Immature natural killer cell (primary cell): ENCODE results near the gene CACNA2D2. TPM values are rescaled to one million over a fixed set of nuclear protein-coding genes. Genes with fewer than 3 reads are reported as not detected.
A peak's percentile ranks its signal among the peaks of the same experiment; 100 is the strongest.

ENCODE experiments used
- DNase-seq, 3 donors: peaks; one replicate each; pipeline ENCODE4 v3.0.0; 2022; ENCODE audit warnings: mixed read lengths in 1 of 3
- H3K27ac Mint-ChIP-seq, 6 donors: one replicate each; pipeline ENCODE4 v1.8.0; 2020; ENCODE audit warnings: mixed read lengths in 6 of 6, mild to moderate bottlenecking in 5 of 6, inconsistent platforms in 4 of 6, moderate library complexity in 3 of 6
- H3K27me3 Mint-ChIP-seq, 3 donors: one replicate each; pipeline ENCODE4 v1.8.0; 2020 to 2021; ENCODE audit warnings: low read depth in 3 of 3, mild to moderate bottlenecking in 3 of 3, mixed read lengths in 3 of 3, moderate library complexity in 3 of 3, inconsistent platforms in 1 of 3
- H3K36me3 Mint-ChIP-seq, 3 donors: one replicate each; pipeline ENCODE4 v1.8.0; 2020; ENCODE audit warnings: mixed read lengths in 3 of 3, inconsistent platforms in 2 of 3, mild to moderate bottlenecking in 2 of 3
- H3K4me1 Mint-ChIP-seq, 2 donors: one replicate each; pipeline ENCODE4 v1.8.0; 2020; ENCODE audit warnings: inconsistent platforms in 2 of 2, mild to moderate bottlenecking in 2 of 2, mixed read lengths in 2 of 2, moderate library complexity in 1 of 2
- H3K4me3 Mint-ChIP-seq, 5 donors: one replicate each; pipeline ENCODE4 v1.8.0; 2020; ENCODE audit warnings: mild to moderate bottlenecking in 5 of 5, mixed read lengths in 5 of 5, inconsistent platforms in 3 of 5, moderate library complexity in 3 of 5
- H3K9me3 Mint-ChIP-seq, 6 donors: one replicate each; pipeline ENCODE4 v1.8.0; 2020; ENCODE audit warnings: mild to moderate bottlenecking in 6 of 6, mixed read lengths in 6 of 6, inconsistent platforms in 4 of 6, moderate library complexity in 3 of 6
- polyA plus RNA-seq, 3 donors: library from polyadenylated mRNA; unstranded; fragments of 300-500 nt; fragmentation: Illumina TruSeq; gene quantifications; one replicate each; pipeline ENCODE4 v1.2.3, GENCODE V29; 2021

Gene CACNA2D2
- polyA plus RNA-seq, 3 donors from 2014 or later = 1.5 to 6.0 (median 2.3) TPM

- no peak overlapping the region for H3K27ac Mint-ChIP-seq
- H3K4me1 Mint-ChIP-seq = peaks cover 26 to 35% of the 10 kb centered on the region in 2 donors
- H3K27me3 Mint-ChIP-seq = peaks cover 0 to 7% (median 5%) of the 10 kb centered on the region in 3 donors
- DNase-seq = peak; percentile 15 to 46 (median 22)
- no peaks in the 10 kb centered on the region for H3K36me3 Mint-ChIP-seq
- H3K9me3 Mint-ChIP-seq = peaks cover 0 to 2% (median 0%) of the 10 kb centered on the region in 6 donors
- H3K4me3 Mint-ChIP-seq = peak overlapping the region; percentile 82 to 88 (median 86)
Observed at GRCh38 chr3:50502584-50503423, 630 bp downstream of the CACNA2D2 start.

- DNase-seq = no peak
- Mint-ChIP-seq H3K4me1 (peaks cover 32 to 37% of the 10 kb centered on the region in 2 donors), H3K9me3 (no peaks in the 10 kb centered on the region), H3K4me3 (peak overlapping the region; percentile 82 to 88 (median 86)), H3K27ac (peak overlapping the region in 1 of 6 donors; percentile 83), H3K27me3 (peaks cover 0 to 7% (median 5%) of the 10 kb centered on the region in 3 donors), H3K36me3 (no peaks in the 10 kb centered on the region)
Observed at GRCh38 chr3:50502225-50502583, 1.2 kb downstream of the CACNA2D2 start.

DNA sequence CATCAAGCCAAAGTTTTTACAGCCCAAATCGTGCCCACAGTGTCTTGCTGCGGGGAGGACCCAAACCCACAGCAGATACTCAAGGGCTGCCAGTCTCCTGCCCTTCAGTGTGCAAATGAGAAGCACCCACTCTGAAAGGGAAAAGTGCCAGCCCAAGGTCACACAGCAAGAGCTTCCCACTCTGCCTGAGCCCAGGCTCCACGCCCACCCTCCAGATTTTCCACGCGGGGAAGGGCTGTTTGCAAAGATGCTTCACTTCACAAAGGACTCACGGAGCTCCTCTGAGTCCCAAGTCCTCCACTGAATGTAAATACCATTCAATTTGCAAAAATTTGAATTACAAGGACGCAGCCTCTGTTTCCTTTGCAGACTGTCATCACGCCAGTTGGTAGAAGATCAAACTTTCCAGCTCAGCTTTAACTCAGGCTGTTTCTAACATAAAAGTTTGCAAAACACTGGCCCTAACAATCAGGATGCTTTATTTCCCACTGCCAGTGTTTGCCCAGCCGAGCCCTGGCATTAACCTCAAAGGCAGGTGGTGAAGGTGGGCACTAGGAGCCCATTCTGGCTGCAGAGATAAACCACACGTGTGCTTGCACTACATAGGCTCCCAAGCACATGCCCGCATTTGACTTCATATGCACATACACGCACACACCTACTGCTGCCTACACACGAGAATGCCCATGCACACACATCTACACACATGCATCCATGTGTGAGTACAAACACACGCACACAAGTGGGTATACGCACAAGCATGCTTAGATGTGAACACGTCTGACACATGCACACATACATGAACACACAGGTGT, 7.6 kb downstream of the CACNA2D2 start:
- Mint-ChIP-seq H3K27ac (peak overlapping the region in 1 of 6 donors; percentile 46), H3K4me1 (peaks cover 44 to 55% of the 10 kb centered on the region in 2 donors), H3K36me3 (no peaks in the 10 kb centered on the region), H3K27me3 (peaks cover 0 to 4% (median 1%) of the 10 kb centered on the region in 3 donors), H3K4me3 (no peak overlapping the region), H3K9me3 (no peaks in the 10 kb centered on the region)
- no peak for DNase-seq

- H3K27me3 Mint-ChIP-seq = peaks cover 0 to 2% (median 0%) of the 10 kb centered on the region in 3 donors
- H3K27ac Mint-ChIP-seq = peak overlapping the region in 1 of 6 donors; percentile 19
- no peak for DNase-seq
- H3K9me3 Mint-ChIP-seq = no peaks in the 10 kb centered on the region
- H3K36me3 Mint-ChIP-seq = no peaks in the 10 kb centered on the region
- H3K4me3 Mint-ChIP-seq = no peak overlapping the region
- peaks cover 44 to 50% of the 10 kb centered on the region in 2 donors for H3K4me1 Mint-ChIP-seq
Observed at GRCh38 chr3:50494126-50494525, 9.3 kb downstream of the CACNA2D2 start.

DNA sequence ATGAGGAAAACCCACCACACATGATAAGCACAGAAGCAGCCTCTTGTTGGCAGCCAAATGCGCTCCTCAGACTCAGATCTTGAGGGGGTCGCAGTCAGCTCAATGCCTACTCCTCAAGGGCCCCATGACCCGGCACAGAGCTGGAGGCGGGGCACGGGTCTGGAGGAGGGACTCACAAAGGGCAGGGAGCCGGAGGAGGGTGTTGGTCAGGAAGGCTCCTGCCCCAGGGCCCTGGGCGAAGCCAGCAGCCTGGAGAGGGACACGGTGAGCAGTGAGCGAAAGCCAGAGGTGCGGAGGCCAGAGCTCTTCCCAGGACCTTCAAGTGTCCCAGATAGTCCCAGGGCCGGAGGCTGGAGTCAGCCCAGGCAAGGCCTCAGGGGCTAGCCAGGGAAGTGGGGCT, 9.8 kb downstream of the CACNA2D2 start:
- Mint-ChIP-seq H3K4me1 (peaks cover 39 to 48% of the 10 kb centered on the region in 2 donors), H3K27me3 (peaks cover 0 to 3% (median 2%) of the 10 kb centered on the region in 3 donors), H3K4me3 (no peak overlapping the region), H3K27ac (no peak overlapping the region), H3K9me3 (no peaks in the 10 kb centered on the region), H3K36me3 (no peaks in the 10 kb centered on the region)
- no peak for DNase-seq

- no peak for DNase-seq
- Mint-ChIP-seq H3K4me3 (peak overlapping the region in 2 of 5 donors; percentile 11 to 28), H3K4me1 (peaks cover 39 to 48% of the 10 kb centered on the region in 2 donors), H3K27ac (peak overlapping the region in 4 of 6 donors; percentile 42 to 69 (median 62)), H3K36me3 (no peaks in the 10 kb centered on the region), H3K27me3 (peaks cover 0 to 3% (median 2%) of the 10 kb centered on the region in 3 donors), H3K9me3 (no peaks in the 10 kb centered on the region)
Observed at GRCh38 chr3:50493086-50493485, 10.3 kb downstream of the CACNA2D2 start.

DNA sequence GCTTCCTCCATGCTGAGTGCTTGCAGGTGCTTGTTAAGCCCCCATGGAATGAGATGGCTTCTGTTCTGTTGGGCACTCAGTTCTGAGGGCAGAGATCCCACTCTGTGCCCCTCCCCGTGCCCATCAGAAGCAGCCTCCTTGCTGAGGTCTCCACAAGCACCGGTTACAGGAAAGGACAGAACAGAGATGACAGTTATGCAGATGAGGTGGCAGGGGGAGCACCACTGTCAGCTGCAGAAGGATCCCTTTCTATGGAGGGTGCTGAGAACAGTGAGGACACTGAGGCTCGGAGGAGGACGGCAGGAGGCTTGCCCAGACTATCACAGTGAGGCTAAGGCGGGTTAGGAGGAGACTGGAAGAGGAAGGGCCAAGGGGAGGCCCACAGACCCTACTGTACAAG, 12.4 kb downstream of the CACNA2D2 start:
- Mint-ChIP-seq H3K27me3 (peaks cover 0 to 9% (median 2%) of the 10 kb centered on the region in 3 donors), H3K9me3 (no peaks in the 10 kb centered on the region), H3K27ac (peak overlapping the region in 3 of 6 donors; percentile 68 to 85 (median 83)), H3K4me1 (peaks cover 45 to 56% of the 10 kb centered on the region in 2 donors), H3K4me3 (no peak overlapping the region), H3K36me3 (no peaks in the 10 kb centered on the region)
- DNase-seq = no peak

DNA sequence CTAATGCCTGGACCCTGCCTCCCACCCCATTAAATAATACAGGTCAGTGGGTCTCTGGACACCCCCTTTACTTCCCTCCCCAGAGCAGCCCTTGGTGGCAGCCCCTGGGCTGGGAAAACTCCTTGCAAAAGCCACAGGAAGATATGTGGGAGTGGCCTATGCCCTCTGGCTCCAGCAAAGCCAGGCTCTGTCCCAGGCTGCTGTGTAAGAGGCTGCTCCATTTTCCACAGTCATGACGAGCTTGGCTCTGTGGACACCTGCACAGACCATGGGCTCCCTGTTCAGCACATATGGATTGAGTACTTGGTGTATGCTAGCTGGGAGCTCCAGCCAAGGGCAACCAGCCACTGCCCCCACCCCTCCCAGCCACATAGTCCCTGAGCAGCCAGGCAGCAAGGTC, 13.0 kb downstream of the CACNA2D2 start:
- Mint-ChIP-seq H3K36me3 (no peaks in the 10 kb centered on the region), H3K9me3 (no peaks in the 10 kb centered on the region), H3K27me3 (peaks cover 0 to 9% (median 2%) of the 10 kb centered on the region in 3 donors), H3K27ac (peak overlapping the region in 1 of 6 donors; percentile 22), H3K4me1 (peaks cover 47 to 61% of the 10 kb centered on the region in 2 donors), H3K4me3 (no peak overlapping the region)
- no peak for DNase-seq

GRCh38 chr3:50487181-50487580, 16.3 kb downstream of the CACNA2D2 start:
- peaks cover 52 to 65% of the 10 kb centered on the region in 2 donors for H3K4me1 Mint-ChIP-seq
- no peak overlapping the region for H3K27ac Mint-ChIP-seq
- no peak for DNase-seq
- H3K9me3 Mint-ChIP-seq = no peaks in the 10 kb centered on the region
- no peaks in the 10 kb centered on the region for H3K36me3 Mint-ChIP-seq
- H3K27me3 Mint-ChIP-seq = peaks cover 0 to 12% (median 0%) of the 10 kb centered on the region in 3 donors
- H3K4me3 Mint-ChIP-seq = no peak overlapping the region

- Mint-ChIP-seq H3K9me3 (no peaks in the 10 kb centered on the region), H3K27me3 (peaks cover 0 to 12% (median 0%) of the 10 kb centered on the region in 3 donors), H3K4me1 (peaks cover 44 to 63% of the 10 kb centered on the region in 2 donors), H3K4me3 (peak overlapping the region in 1 of 5 donors; percentile 17), H3K36me3 (no peaks in the 10 kb centered on the region), H3K27ac (peak overlapping the region in 1 of 6 donors; percentile 23)
- DNase-seq = no peak
Observed at GRCh38 chr3:50486219-50486888, 17.1 kb downstream of the CACNA2D2 start.

DNA sequence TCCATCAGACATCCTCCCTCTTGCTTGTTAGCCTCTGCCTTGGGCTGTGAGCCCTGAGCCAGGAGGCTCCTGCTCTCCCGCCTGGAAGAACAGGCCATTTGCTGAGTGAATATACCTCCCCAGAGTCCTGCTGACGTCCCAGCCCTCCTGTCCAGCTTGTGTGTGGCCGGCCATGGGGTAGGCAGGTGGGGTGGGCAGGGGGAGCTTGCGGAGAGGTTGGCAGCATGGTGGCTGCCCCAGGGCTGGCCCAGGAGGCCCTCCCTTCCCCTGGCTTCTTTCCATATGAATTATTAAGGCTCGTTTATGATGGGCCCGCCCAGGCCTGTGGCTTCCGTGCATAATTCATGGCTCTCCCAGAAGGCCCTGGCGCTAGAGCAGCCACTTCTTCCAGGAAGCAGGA, 18.7 kb downstream of the CACNA2D2 start:
- peak overlapping the region in 1 of 6 donors; percentile 44 for H3K27ac Mint-ChIP-seq
- H3K4me1 Mint-ChIP-seq = peaks cover 48 to 66% of the 10 kb centered on the region in 2 donors
- H3K36me3 Mint-ChIP-seq = no peaks in the 10 kb centered on the region
- peaks cover 0 to 12% (median 0%) of the 10 kb centered on the region in 3 donors for H3K27me3 Mint-ChIP-seq
- H3K4me3 Mint-ChIP-seq = no peak overlapping the region
- H3K9me3 Mint-ChIP-seq = no peaks in the 10 kb centered on the region
- no peak for DNase-seq

DNA sequence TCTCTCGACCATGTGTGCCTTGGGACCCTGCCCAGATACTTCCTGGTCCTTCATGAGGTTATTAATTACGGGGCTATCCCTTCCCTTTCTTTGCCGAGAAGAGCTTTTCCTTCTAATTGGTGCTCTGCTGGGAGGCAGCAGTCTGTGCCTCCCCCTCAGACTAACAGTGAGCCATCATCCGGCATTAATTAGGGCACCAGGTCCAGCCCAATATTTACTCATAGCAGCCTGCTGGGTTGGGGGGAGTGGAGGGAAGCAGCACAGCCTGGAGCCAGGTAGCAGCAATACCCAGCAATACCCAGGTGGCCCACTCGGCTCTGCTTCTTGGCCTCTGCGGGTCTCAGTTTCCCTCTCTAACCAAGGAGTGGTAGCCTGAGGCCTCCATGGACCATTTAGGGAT, 20.1 kb downstream of the CACNA2D2 start:
- no peaks in the 10 kb centered on the region for H3K36me3 Mint-ChIP-seq
- H3K27me3 Mint-ChIP-seq = peaks cover 0 to 10% (median 0%) of the 10 kb centered on the region in 3 donors
- peak overlapping the region in 2 of 6 donors; percentile 40 to 44 for H3K27ac Mint-ChIP-seq

GRCh38 chr3:50481992-50482391, 21.4 kb downstream of the CACNA2D2 start:
- H3K27ac Mint-ChIP-seq = peak overlapping the region in 2 of 6 donors; percentile 23 to 28
- peaks cover 0 to 3% (median 2%) of the 10 kb centered on the region in 3 donors for H3K27me3 Mint-ChIP-seq
- no peak for DNase-seq
- H3K36me3 Mint-ChIP-seq = no peaks in the 10 kb centered on the region
- peaks cover 46 to 65% of the 10 kb centered on the region in 2 donors for H3K4me1 Mint-ChIP-seq
- peak overlapping the region in 1 of 5 donors; percentile 4 for H3K4me3 Mint-ChIP-seq
- H3K9me3 Mint-ChIP-seq = no peaks in the 10 kb centered on the region

More for the DNA sequence above, 20.1 kb downstream of the CACNA2D2 start:
- Mint-ChIP-seq H3K4me3 (no peak overlapping the region), H3K4me1 (peaks cover 56 to 70% of the 10 kb centered on the region in 2 donors), H3K9me3 (no peaks in the 10 kb centered on the region)
- DNase-seq = no peak
